ENCODE results near the gene VPS33A.
"Not testable (repeated sequence)": the region's sequence is repeated elsewhere in the genome, so short reads cannot be mapped to it uniquely, and the experiment has no call there.

Gene VPS33A

GRCh38 chr12:122203301-122204166 lies 62.8 kb downstream of the VPS33A start, which contains the start of gene B3GNT4:
Gene B3GNT4 (plus strand): TSS chr12:122203709. CDS start chr12:122204619, 910 bp downstream.
- DNase-seq, result peak; percentile 59

GRCh38 chr12:122202811-122203210 lies 63.5 kb downstream of the VPS33A start:
- DNase-seq, result not testable (repeated sequence)

GRCh38 chr12:122202017-122202416 lies 64.3 kb downstream of the VPS33A start:
- no peak for DNase-seq

- DNase-seq, result no peak
Measured at GRCh38 chr12:122201381-122201780, 64.9 kb downstream of the VPS33A start.

GRCh38 chr12:122200541-122201175 lies 65.6 kb downstream of the VPS33A start:
- DNase-seq, result no peak

GRCh38 chr12:122199484-122200355 lies 66.6 kb downstream of the VPS33A start:
- no peak for DNase-seq

- DNase-seq, result no peak
Measured at GRCh38 chr12:122197612-122197966, 68.7 kb downstream of the VPS33A start.

- no peak for DNase-seq
Measured at GRCh38 chr12:122195405-122195804, 70.9 kb downstream of the VPS33A start.

- no peak for DNase-seq
Measured at GRCh38 chr12:122194804-122195203, 71.5 kb downstream of the VPS33A start.

GRCh38 chr12:122192441-122192840 lies 73.9 kb downstream of the VPS33A start:
- DNase-seq, result no peak

- peak; percentile 79 for DNase-seq
Measured at GRCh38 chr12:122190842-122191668, 75.2 kb downstream of the VPS33A start.

GRCh38 chr12:122189626-122190475 lies 76.4 kb downstream of the VPS33A start:
- DNase-seq, result no peak

- no peak for DNase-seq
Measured at GRCh38 chr12:122187466-122187865, 78.8 kb downstream of the VPS33A start.

- DNase-seq, result no peak
Measured at GRCh38 chr12:122185494-122186082, 80.7 kb downstream of the VPS33A start.

- no peak for DNase-seq
Measured at GRCh38 chr12:122185079-122185478, 81.2 kb downstream of the VPS33A start.

GRCh38 chr12:122184517-122184916 lies 81.8 kb downstream of the VPS33A start:
- DNase-seq, result no peak

- DNase-seq, result no peak
Measured at GRCh38 chr12:122183588-122183940, 82.7 kb downstream of the VPS33A start.

- no peak for DNase-seq
Measured at GRCh38 chr12:122182887-122183587, 83.3 kb downstream of the VPS33A start, which contains the start of gene LRRC43. Gene LRRC43 (plus strand): TSS chr12:122183123. CDS start chr12:122183145, 22 bp downstream.
